IPS-18c (cell line): ENCODE results near the gene XBP1.

Experiments
- H3K4me3 ChIP-seq: 2 replicates; pipeline ENCODE4 v1.7.0; 2013; ENCODE audit warnings: low read depth, mild to moderate bottlenecking, low read length, moderate library complexity; ENCODE audit not compliant: insufficient read depth
- H3K9me3 ChIP-seq: one replicate; pipeline ENCODE4 v1.6.1; 2013; ENCODE audit warnings: mild to moderate bottlenecking, low read length, moderate library complexity; ENCODE audit not compliant: control insufficient read depth, insufficient read depth

Gene XBP1

GRCh38 chr22:28799606-28800307 lies 612 bp downstream of the XBP1 start:
- Histone ChIP-seq H3K4me3 (peak overlapping the region; percentile 62), H3K9me3 (no peaks in the 10 kb centered on the region)

DNA sequence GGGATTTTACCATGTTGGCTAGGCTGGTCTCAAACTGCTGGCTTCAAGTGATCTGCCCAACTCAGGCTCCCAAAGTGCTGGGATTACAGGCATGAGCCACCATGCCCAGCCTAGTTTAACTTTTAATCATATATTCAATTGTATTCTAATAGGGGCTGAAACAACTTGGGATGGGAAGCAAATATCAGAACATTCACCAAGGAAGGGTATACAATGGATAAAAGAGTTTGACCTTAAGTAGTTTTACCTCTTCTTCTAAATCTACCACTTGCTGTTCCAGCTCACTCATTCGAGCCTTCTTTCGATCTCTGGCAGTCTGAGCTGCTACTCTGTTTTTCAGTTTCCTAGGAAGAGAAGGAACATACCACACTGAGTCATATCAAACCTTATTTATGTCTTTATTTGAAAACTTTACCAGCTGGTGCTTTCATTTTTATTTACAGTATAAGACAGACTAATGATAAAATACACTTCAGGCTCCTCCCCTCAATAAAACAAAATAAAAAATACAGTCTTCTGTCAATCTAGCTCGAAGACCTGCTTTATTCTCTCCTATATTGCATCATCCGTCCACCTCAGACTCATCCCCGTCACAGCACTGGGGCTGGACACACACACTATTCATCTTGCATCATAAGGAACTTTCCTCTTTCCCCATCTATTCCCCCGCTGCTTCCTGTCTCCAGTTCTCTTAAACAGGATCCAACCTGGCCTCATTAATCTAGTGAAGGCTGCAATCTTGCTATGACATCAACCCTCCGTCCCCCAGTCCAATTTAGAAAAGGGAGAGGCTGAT lies 1.4 kb downstream of the XBP1 start:
- no peaks in the 10 kb centered on the region for H3K9me3 ChIP-seq
- H3K4me3 ChIP-seq, result peak overlapping the region; percentile 62

DNA sequence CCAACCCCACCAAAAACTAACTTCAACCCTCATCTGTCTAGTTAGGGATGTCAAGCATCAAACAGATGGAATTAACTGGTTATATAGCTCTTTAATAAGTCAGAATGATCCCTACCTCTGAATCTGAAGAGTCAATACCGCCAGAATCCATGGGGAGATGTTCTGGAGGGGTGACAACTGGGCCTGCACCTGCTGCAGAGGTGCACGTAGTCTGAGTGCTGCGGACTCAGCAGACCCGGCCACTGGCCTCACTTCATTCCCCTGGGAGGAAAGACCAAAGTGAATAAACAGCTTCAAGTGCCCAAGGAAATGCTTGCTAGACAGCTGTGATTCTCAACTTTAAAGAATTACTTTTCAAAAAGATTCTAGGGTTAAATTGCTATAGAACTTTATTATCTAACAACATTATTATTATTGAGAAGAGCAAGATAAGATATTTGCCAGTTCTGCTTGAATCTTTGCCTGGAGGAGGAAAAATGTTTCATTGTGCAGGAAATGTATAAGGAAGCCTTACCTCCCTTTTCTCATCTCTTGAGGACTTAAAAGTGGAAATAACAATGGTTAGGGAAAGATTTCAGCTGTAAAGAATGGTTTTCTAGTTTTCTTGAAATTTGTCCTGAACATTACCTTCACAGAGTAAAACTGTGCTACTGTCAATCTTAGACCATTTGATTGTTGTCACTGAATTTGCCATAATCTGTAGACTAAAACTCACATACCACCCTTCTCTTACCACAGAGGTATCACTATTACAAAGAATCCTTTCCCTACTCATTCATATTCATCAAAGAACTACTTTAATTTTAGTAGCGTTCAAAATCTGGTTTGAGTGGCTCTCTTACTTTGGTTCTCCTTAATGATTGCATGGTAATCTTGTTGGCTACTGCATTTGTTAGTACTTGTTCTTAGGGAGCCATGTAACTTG lies 4.2 kb downstream of the XBP1 start:
- H3K9me3 ChIP-seq, result no peaks in the 10 kb centered on the region

DNA sequence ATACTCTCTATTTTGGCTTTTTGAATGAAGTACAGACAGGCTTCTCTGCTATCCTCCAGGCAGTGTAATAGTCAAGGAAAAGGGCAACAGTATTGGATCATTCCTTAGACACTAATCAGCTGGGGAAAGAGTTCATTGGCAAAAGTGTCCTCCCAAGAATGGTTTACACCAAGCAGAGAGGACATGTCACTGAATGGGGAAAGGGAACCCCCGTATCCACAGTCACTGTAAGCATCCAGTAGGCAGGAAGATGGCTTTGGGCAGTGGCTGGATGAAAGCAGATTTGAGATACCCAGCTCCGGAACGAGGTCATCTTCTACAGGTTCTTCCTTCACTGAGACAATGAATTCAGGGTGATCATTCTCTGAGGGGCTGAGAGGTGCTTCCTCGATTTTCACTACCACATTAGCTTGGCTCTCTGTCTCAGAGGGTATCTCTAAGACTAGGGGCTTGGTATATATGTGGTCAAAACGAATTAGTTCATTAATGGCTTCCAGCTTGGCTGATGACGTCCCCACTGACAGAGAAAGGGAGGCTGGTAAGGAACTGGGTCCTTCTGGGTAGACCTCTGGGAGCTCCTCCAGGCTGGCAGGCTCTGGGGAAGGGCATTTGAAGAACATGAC lies 5.2 kb downstream of the XBP1 start:
- Histone ChIP-seq H3K9me3 (no peaks in the 10 kb centered on the region), H3K4me3 (no peak overlapping the region)

More for the DNA sequence above, 4.2 kb downstream of the XBP1 start:
- no peak overlapping the region for H3K4me3 ChIP-seq

DNA sequence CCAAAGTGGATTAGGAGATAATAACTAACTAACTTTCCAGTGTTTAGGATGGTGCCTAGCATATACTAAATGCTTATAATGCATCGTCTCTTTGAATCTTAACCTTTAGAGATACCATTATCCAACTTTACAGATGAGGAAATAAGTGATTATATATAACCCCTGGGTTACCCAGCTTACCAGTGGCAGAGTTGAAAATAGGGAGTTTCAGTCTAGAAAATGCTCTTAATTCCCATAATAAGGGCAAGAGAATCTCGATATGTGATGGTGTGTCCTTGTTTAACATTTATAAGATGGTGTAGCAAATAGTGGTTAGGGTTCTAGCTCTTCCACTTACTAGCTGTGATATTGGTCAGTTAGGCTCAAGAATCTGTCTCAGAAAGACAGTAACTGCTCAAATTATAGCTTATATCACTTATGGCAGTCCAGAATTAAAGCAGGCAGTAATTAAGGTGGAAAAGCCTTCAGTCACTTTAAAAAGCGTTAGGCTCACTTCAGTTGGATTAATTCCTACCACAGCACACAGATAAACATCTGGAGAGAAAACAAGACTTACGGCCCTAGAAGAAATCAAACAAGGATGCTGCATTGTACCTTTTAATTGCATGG lies 6.3 kb downstream of the XBP1 start:
- no peak overlapping the region for H3K4me3 ChIP-seq
- H3K9me3 ChIP-seq, result no peaks in the 10 kb centered on the region

GRCh38 chr22:28792491-28793383 lies 7.6 kb downstream of the XBP1 start:
- no peak overlapping the region for H3K4me3 ChIP-seq
- no peaks in the 10 kb centered on the region for H3K9me3 ChIP-seq

- Histone ChIP-seq H3K4me3 (no peak overlapping the region), H3K9me3 (no peaks in the 10 kb centered on the region)
Measured at GRCh38 chr22:28791841-28792490, 8.4 kb downstream of the XBP1 start.

DNA sequence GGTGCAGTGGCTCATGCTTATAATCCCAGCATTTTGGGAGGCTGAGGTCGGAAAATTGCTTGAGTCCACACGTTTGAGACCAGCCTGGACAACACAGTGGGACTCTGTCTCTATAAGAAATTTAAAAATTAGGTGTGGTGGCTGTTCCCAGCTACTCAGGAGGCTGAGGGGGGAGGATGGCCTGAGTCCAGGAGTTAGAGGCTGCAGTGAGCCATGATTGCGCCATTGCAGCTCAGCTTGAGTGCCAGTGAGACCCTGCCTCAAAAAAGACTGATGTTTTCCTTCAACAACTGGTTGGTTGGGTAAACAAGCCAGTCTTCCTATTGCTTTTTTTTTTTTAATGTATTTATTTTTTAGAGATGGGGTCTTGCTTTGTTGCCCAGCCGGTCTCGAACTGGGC lies 9.2 kb downstream of the XBP1 start:
- Histone ChIP-seq H3K4me3 (no peak overlapping the region), H3K9me3 (no peaks in the 10 kb centered on the region)

GRCh38 chr22:28788601-28789000 lies 11.8 kb downstream of the XBP1 start:
- Histone ChIP-seq H3K4me3 (no peak overlapping the region), H3K9me3 (no peaks in the 10 kb centered on the region)

GRCh38 chr22:28783786-28784671 lies 16.3 kb downstream of the XBP1 start:
- Histone ChIP-seq H3K4me3 (no peak overlapping the region), H3K9me3 (no peaks in the 10 kb centered on the region)

DNA sequence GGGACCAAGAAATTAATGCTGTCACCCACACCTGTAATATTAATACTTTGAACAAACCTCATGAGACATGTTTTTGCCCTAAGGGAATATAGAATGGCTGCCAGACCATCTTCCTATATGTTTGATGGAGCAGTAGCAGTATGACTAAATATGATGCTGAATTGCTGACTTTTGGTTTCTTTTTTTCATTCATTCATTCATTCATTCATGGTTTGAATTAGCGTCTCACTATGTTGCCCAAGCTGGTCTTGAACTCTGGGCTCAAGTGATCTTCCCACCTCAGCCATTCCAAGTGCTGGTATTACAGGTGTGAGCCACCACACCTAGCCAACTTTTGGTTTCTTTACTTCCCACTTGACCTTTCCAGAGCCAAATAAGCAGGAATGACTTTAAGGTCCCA lies 20.1 kb downstream of the XBP1 start:
- Histone ChIP-seq H3K9me3 (no peaks in the 10 kb centered on the region), H3K4me3 (no peak overlapping the region)

GRCh38 chr22:28779833-28780232 lies 20.5 kb downstream of the XBP1 start:
- H3K4me3 ChIP-seq, result no peak overlapping the region
- H3K9me3 ChIP-seq, result no peaks in the 10 kb centered on the region

GRCh38 chr22:28774378-28774777 lies 26.0 kb downstream of the XBP1 start:
- no peak overlapping the region for H3K4me3 ChIP-seq

GRCh38 chr22:28773461-28773867 lies 26.9 kb downstream of the XBP1 start:
- peak overlapping the region; percentile 83 for H3K4me3 ChIP-seq
- H3K9me3 ChIP-seq, result peaks cover 5% of the 10 kb centered on the region

More at GRCh38 chr22:28774378-28774777, 26.0 kb downstream of the XBP1 start:
- H3K9me3 ChIP-seq, result peaks cover 2% of the 10 kb centered on the region
